ENCODE measurements around the gene MBD1.
A peak's percentile ranks its signal among the peaks of the same experiment; 100 is the strongest.

Gene MBD1

GRCh38 chr18:50274044-50274442 is 7.3 kb downstream of the MBD1 start:
- Histone ChIP-seq H3K4me3 (ENCODE audit: low read length) (no peak overlapping the region), H3K18ac (ENCODE audit: low read length) (no peak overlapping the region), H3K4ac (ENCODE audit: low read depth, low read length) (no peak overlapping the region), H3K4me2 (ENCODE audit: low read length) (no peak overlapping the region), H3K9ac (ENCODE audit: low read length) (no peak overlapping the region), H4K5ac (ENCODE audit: low read length) (no peak overlapping the region), H2AK5ac (ENCODE audit: low read length) (no peak overlapping the region), H3K79me2 (ENCODE audit: control insufficient read depth, insufficient read depth, low read length) (peaks cover 1% of the 10 kb centered on the region), H4K8ac (ENCODE audit: low read depth, low read length) (no peak overlapping the region), H3K36me3 (ENCODE audit: control insufficient read depth, insufficient read depth, low read length) (peaks cover 38% of the 10 kb centered on the region), H3K23ac (ENCODE audit: low read length) (no peak overlapping the region), H3K4me1 (ENCODE audit: control insufficient read depth, low read depth, low read length) (no peaks in the 10 kb centered on the region), H2BK5ac (ENCODE audit: low read length) (no peak overlapping the region), H3K56ac (ENCODE audit: low read length) (no peak overlapping the region), H3K27me3 (ENCODE audit: insufficient read depth, low read length, poor library complexity) (no peaks in the 10 kb centered on the region), H3K27ac (ENCODE audit: low read depth, low read length) (no peak overlapping the region), H2BK120ac (ENCODE audit: low read depth, low read length) (no peak overlapping the region), H3K79me1 (ENCODE audit: low read length) (peaks cover 4% of the 10 kb centered on the region), H2BK15ac (replicated peaks; ENCODE audit: low read depth) (no peak overlapping the region)
- DNase-seq = no peak
- WGBS (ENCODE audit: extremely low coverage, insufficient coverage, low lambda C conversion rate) = no CpG with 5 or more reads among the region's 17 CpGs

GRCh38 chr18:50273203-50274043 is 7.9 kb downstream of the MBD1 start:
- Histone ChIP-seq H4K5ac (ENCODE audit: low read length) (no peak overlapping the region), H3K4me3 (ENCODE audit: low read length) (no peak overlapping the region), H3K18ac (ENCODE audit: low read length) (no peak overlapping the region), H3K23ac (ENCODE audit: low read length) (no peak overlapping the region), H3K27me3 (ENCODE audit: insufficient read depth, low read length, poor library complexity) (no peaks in the 10 kb centered on the region), H2AK5ac (ENCODE audit: low read length) (no peak overlapping the region), H4K8ac (ENCODE audit: low read depth, low read length) (no peak overlapping the region), H2BK15ac (replicated peaks; ENCODE audit: low read depth) (no peak overlapping the region), H3K4ac (ENCODE audit: low read depth, low read length) (no peak overlapping the region), H3K9ac (ENCODE audit: low read length) (no peak overlapping the region), H3K4me1 (ENCODE audit: control insufficient read depth, low read depth, low read length) (no peaks in the 10 kb centered on the region), H3K4me2 (ENCODE audit: low read length) (no peak overlapping the region), H3K36me3 (ENCODE audit: control insufficient read depth, insufficient read depth, low read length) (peaks cover 37% of the 10 kb centered on the region), H3K56ac (ENCODE audit: low read length) (no peak overlapping the region), H3K79me2 (ENCODE audit: control insufficient read depth, insufficient read depth, low read length) (no peaks in the 10 kb centered on the region), H3K79me1 (ENCODE audit: low read length) (peaks cover 2% of the 10 kb centered on the region), H2BK120ac (ENCODE audit: low read depth, low read length) (no peak overlapping the region), H2BK5ac (ENCODE audit: low read length) (no peak overlapping the region), H3K27ac (ENCODE audit: low read depth, low read length) (no peak overlapping the region)
- WGBS (ENCODE audit: extremely low coverage, insufficient coverage, low lambda C conversion rate) = no CpG with 5 or more reads among the region's 23 CpGs
- DNase-seq = no peak

GRCh38 chr18:50272568-50272967 is 8.8 kb downstream of the MBD1 start:
- no CpG with 5 or more reads among the region's 5 CpGs for WGBS (ENCODE audit: extremely low coverage, insufficient coverage, low lambda C conversion rate)
- no peak overlapping the region for H3K23ac ChIP-seq (ENCODE audit: low read length)

GRCh38 chr18:50268022-50268747 is 13.1 kb downstream of the MBD1 start:
- no peaks in the 10 kb centered on the region for H3K79me2 ChIP-seq (ENCODE audit: control insufficient read depth, insufficient read depth, low read length)
- peaks cover 2% of the 10 kb centered on the region for H3K4me1 ChIP-seq (ENCODE audit: control insufficient read depth, low read depth, low read length)
- H2BK5ac ChIP-seq (ENCODE audit: low read length) = no peak overlapping the region
- peak overlapping the region; percentile 16 for H3K4me3 ChIP-seq (ENCODE audit: low read length)
- no peak overlapping the region for H3K4ac ChIP-seq (ENCODE audit: low read depth, low read length)
- no peak overlapping the region for H3K27ac ChIP-seq (ENCODE audit: low read depth, low read length)
- H3K56ac ChIP-seq (ENCODE audit: low read length) = peak overlapping the region; percentile 54
- H2BK120ac ChIP-seq (ENCODE audit: low read depth, low read length) = no peak overlapping the region
- H3K23ac ChIP-seq (ENCODE audit: low read length) = no peak overlapping the region
- peak overlapping the region; percentile 56 for H3K9ac ChIP-seq (ENCODE audit: low read length)
- H3K4me2 ChIP-seq (ENCODE audit: low read length) = peak overlapping the region; percentile 30
- WGBS (ENCODE audit: extremely low coverage, insufficient coverage, low lambda C conversion rate) = no CpG with 5 or more reads among the region's 56 CpGs
- peaks cover 14% of the 10 kb centered on the region for H3K36me3 ChIP-seq (ENCODE audit: control insufficient read depth, insufficient read depth, low read length)
- no peak overlapping the region for H2AK5ac ChIP-seq (ENCODE audit: low read length)
- no peaks in the 10 kb centered on the region for H3K79me1 ChIP-seq (ENCODE audit: low read length)
- peak; percentile 87 for DNase-seq
- no peak overlapping the region for H4K5ac ChIP-seq (ENCODE audit: low read length)
- no peak overlapping the region for H3K18ac ChIP-seq (ENCODE audit: low read length)
- H4K8ac ChIP-seq (ENCODE audit: low read depth, low read length) = no peak overlapping the region
- no peak overlapping the region for H2BK15ac ChIP-seq (replicated peaks; ENCODE audit: low read depth)
- no peaks in the 10 kb centered on the region for H3K27me3 ChIP-seq (ENCODE audit: insufficient read depth, low read length, poor library complexity)

More at GRCh38 chr18:50272568-50272967, 8.8 kb downstream of the MBD1 start:
- no peak overlapping the region for H3K18ac ChIP-seq (ENCODE audit: low read length)
- H4K8ac ChIP-seq (ENCODE audit: low read depth, low read length) = no peak overlapping the region
- no peak overlapping the region for H2AK5ac ChIP-seq (ENCODE audit: low read length)
- no peak overlapping the region for H2BK120ac ChIP-seq (ENCODE audit: low read depth, low read length)
- no peak overlapping the region for H3K56ac ChIP-seq (ENCODE audit: low read length)
- H3K79me1 ChIP-seq (ENCODE audit: low read length) = no peaks in the 10 kb centered on the region
- no peak overlapping the region for H3K9ac ChIP-seq (ENCODE audit: low read length)
- no peaks in the 10 kb centered on the region for H3K79me2 ChIP-seq (ENCODE audit: control insufficient read depth, insufficient read depth, low read length)
- no peak overlapping the region for H2BK5ac ChIP-seq (ENCODE audit: low read length)
- H3K27me3 ChIP-seq (ENCODE audit: insufficient read depth, low read length, poor library complexity) = no peaks in the 10 kb centered on the region
- no peak overlapping the region for H3K27ac ChIP-seq (ENCODE audit: low read depth, low read length)
- no peaks in the 10 kb centered on the region for H3K4me1 ChIP-seq (ENCODE audit: control insufficient read depth, low read depth, low read length)
- no peak overlapping the region for H3K4me3 ChIP-seq (ENCODE audit: low read length)
- no peak overlapping the region for H3K4me2 ChIP-seq (ENCODE audit: low read length)
- no peak for DNase-seq
- H3K36me3 ChIP-seq (ENCODE audit: control insufficient read depth, insufficient read depth, low read length) = peaks cover 37% of the 10 kb centered on the region
- H4K5ac ChIP-seq (ENCODE audit: low read length) = no peak overlapping the region
- H2BK15ac ChIP-seq (replicated peaks; ENCODE audit: low read depth) = no peak overlapping the region
- H3K4ac ChIP-seq (ENCODE audit: low read depth, low read length) = no peak overlapping the region

GRCh38 chr18:50266248-50266704 is 15.0 kb downstream of the MBD1 start, which contains the start of gene CFAP53:
Gene CFAP53 (minus strand): TSS chr18:50266495. CDS start chr18:50266404, 91 bp downstream.
- peak; percentile 94 for DNase-seq
- no CpG with 5 or more reads among the region's 37 CpGs for WGBS (ENCODE audit: extremely low coverage, insufficient coverage, low lambda C conversion rate)
- peak within 1 kb of the TSS; percentile 66 for H3K4me3 ChIP-seq (ENCODE audit: low read length)
- H3K79me1 ChIP-seq (ENCODE audit: low read length) = no peaks in the 10 kb centered on the region
- no peak within 1 kb of the TSS for H3K4ac ChIP-seq (ENCODE audit: low read depth, low read length)
- no peak within 1 kb of the TSS for H3K18ac ChIP-seq (ENCODE audit: low read length)
- H3K27me3 ChIP-seq (ENCODE audit: insufficient read depth, low read length, poor library complexity) = no peaks in the 10 kb centered on the region
- peaks cover 2% of the 10 kb centered on the region for H3K4me1 ChIP-seq (ENCODE audit: control insufficient read depth, low read depth, low read length)
- H3K27ac ChIP-seq (ENCODE audit: low read depth, low read length) = peak within 1 kb of the TSS; percentile 22
- H2BK15ac ChIP-seq (replicated peaks; ENCODE audit: low read depth) = no peak within 1 kb of the TSS
- H3K36me3 ChIP-seq (ENCODE audit: control insufficient read depth, insufficient read depth, low read length) = peaks cover 7% of the 10 kb centered on the region
- H3K79me2 ChIP-seq (ENCODE audit: control insufficient read depth, insufficient read depth, low read length) = no peaks in the 10 kb centered on the region
- H4K8ac ChIP-seq (ENCODE audit: low read depth, low read length) = no peak within 1 kb of the TSS
- H3K23ac ChIP-seq (ENCODE audit: low read length) = no peak within 1 kb of the TSS
- peak within 1 kb of the TSS; percentile 67 for H3K4me2 ChIP-seq (ENCODE audit: low read length)
- peak within 1 kb of the TSS; percentile 80 for H3K56ac ChIP-seq (ENCODE audit: low read length)
- H2BK5ac ChIP-seq (ENCODE audit: low read length) = no peak within 1 kb of the TSS
- H3K9ac ChIP-seq (ENCODE audit: low read length) = peak within 1 kb of the TSS; percentile 66
- H2AK5ac ChIP-seq (ENCODE audit: low read length) = no peak within 1 kb of the TSS
- no peak within 1 kb of the TSS for H4K5ac ChIP-seq (ENCODE audit: low read length)
- no peak within 1 kb of the TSS for H2BK120ac ChIP-seq (ENCODE audit: low read depth, low read length)

Measured in mesendoderm (in vitro differentiated cells).